Body of pancreas (tissue), 4 donors: ENCODE data around the gene TNIP1. TPM values are rescaled to one million over a fixed set of nuclear protein-coding genes. Genes with fewer than 3 reads are reported as not detected.

Source experiments
- ATAC-seq: fragments of 150-250 bp; one replicate; pipeline ENCODE4 v1.9.1; 2016
- DNase-seq, 4 donors: peaks; one replicate each; pipeline ENCODE4 v3.0.0-alpha.2; 2019
- H3K27ac ChIP-seq, 4 donors: fragments of 200-600 bp; sonication (generic); 1 replicate in 3 of 4; 2 replicates in 1 of 4; pipeline versions ENCODE4 v1.5.1 to v1.6.1; 2016 to 2019; ENCODE audit warnings: mild to moderate bottlenecking in 1 of 4, mixed read lengths in 1 of 4, moderate library complexity in 1 of 4
- H3K27me3 ChIP-seq, 2 donors: fragments of 200-600 bp; sonication (generic); one replicate each; pipeline ENCODE4 v1.6.0; 2016; ENCODE audit warnings: mild to moderate bottlenecking in 1 of 2
- H3K36me3 ChIP-seq, 2 donors: fragments of 200-600 bp; sonication (generic); replicated peaks in 1 of 2; 2 replicates each; pipeline ENCODE4 v1.5.1; 2016; ENCODE audit warnings: low read depth in 2 of 2; ENCODE audit not compliant: insufficient read depth in 1 of 2
- H3K4me1 ChIP-seq: fragments of 200-600 bp; sonication (generic); one replicate; pipeline ENCODE4 v1.6.0; 2016
- H3K4me3 ChIP-seq, 2 donors: fragments of 200-600 bp; sonication (generic); 1 replicate in 1 of 2; 2 replicates in 1 of 2; pipeline ENCODE4 v1.5.1; 2016 to 2019
- H3K9me3 ChIP-seq, 3 donors: fragments of 200-600 bp; sonication (generic); 1 replicate in 2 of 3; 2 replicates in 1 of 3; pipeline ENCODE4 v1.5.1; 2016
- CTCF ChIP-seq, 7 experiments: fragments of 450-650 bp in 4 of 7; fragments of 200-600 bp in 3 of 7; sonication (generic) in 3 of 7; IDR thresholded peaks; one replicate each; pipeline ENCODE4 v1.5.1; 2016 to 2019; ENCODE audit warnings: antibody characterized with exemption in 7 of 7
- POLR2A ChIP-seq, 3 donors: fragments of 450-650 bp; IDR thresholded peaks; one replicate each; pipeline ENCODE4 v1.6.1; 2016; ENCODE audit warnings: antibody characterized with exemption in 3 of 3, mild to moderate bottlenecking in 2 of 3
- WGBS, 2 donors: methylation state at CpG; one replicate each; pipeline ENCODE4 v1.1.5; 2017; 5-methylcytosine and 5-hydroxymethylcytosine counted together
- intact Hi-C: fragments of 100-400 bp; cut with DNase I; formaldehyde crosslinking; loops from one replicate; pipeline ENCODE4 v1.15.1; 2023
- total RNA-seq, 2 donors: library from RNA; depleted of rRNA; stranded (reverse); fragments of >200 nt; gene quantifications; one replicate each; pipeline ENCODE4 v1.1.0, GENCODE V29; 2016

Gene TNIP1
- total RNA-seq, 2 donors from 2014 or later: 89.3 to 111 TPM

- 77 to 96% methylated on average over 4 to 5 of the region's 5 CpGs for WGBS, 2 donors
- no peak overlapping the region for H3K27ac ChIP-seq
- intact Hi-C loops: loop anchor here (5.0 kb wide), 1 partner anchor 35 kb away; no protein-coding TSS in a partner anchor
- no peak for ATAC-seq
- H3K36me3 ChIP-seq: no peaks in the 10 kb centered on the region
- no peaks in the 10 kb centered on the region for H3K27me3 ChIP-seq
- peaks cover 78% of the 10 kb centered on the region for H3K4me1 ChIP-seq
- no peaks in the 10 kb centered on the region for H3K9me3 ChIP-seq
- TF ChIP-seq CTCF (IDR thresholded peaks at IDR 0.05) (no peak), POLR2A (IDR thresholded peaks at IDR 0.05) (no peak)
- no peak for DNase-seq
- H3K4me3 ChIP-seq: no peak overlapping the region
These were observed 8.2 kb downstream of the TNIP1 start for GRCh38 chr5:151072630-151073025.

GRCh38 chr5:151071848-151072629, 8.8 kb downstream of the TNIP1 start:
- no peak overlapping the region for H3K27ac ChIP-seq
- intact Hi-C loops: loop anchor here (5.0 kb wide), 1 partner anchor 35 kb away; no protein-coding TSS in a partner anchor
- ATAC-seq (no peak), DNase-seq (no peak)
- TF ChIP-seq CTCF (IDR thresholded peaks at IDR 0.05) (no peak), POLR2A (IDR thresholded peaks at IDR 0.05) (no peak)
- no peaks in the 10 kb centered on the region for H3K36me3 ChIP-seq
- no peaks in the 10 kb centered on the region for H3K27me3 ChIP-seq
- peaks cover 74% of the 10 kb centered on the region for H3K4me1 ChIP-seq
- H3K4me3 ChIP-seq: no peak overlapping the region
- no peaks in the 10 kb centered on the region for H3K9me3 ChIP-seq
- 80 to 85% methylated on average over 8 to 10 of the region's 10 CpGs for WGBS, 2 donors

GRCh38 chr5:151071021-151071420, 9.8 kb downstream of the TNIP1 start:
- Histone ChIP-seq H3K4me1 (peaks cover 64% of the 10 kb centered on the region), H3K4me3 (no peak overlapping the region)
- 96 to 97% methylated on average over 4 of the region's 4 CpGs for WGBS, 2 donors

GRCh38 chr5:151070449-151070848, 10.4 kb downstream of the TNIP1 start:
- H3K27me3 ChIP-seq: no peaks in the 10 kb centered on the region
- no peak for DNase-seq
- H3K4me3 ChIP-seq: no peak overlapping the region
- H3K27ac ChIP-seq: no peak overlapping the region
- no peak for ATAC-seq
- H3K4me1 ChIP-seq: peaks cover 58% of the 10 kb centered on the region
- H3K36me3 ChIP-seq: no peaks in the 10 kb centered on the region
- TF ChIP-seq POLR2A (IDR thresholded peaks at IDR 0.05) (no peak), CTCF (IDR thresholded peaks at IDR 0.05) (no peak)
- H3K9me3 ChIP-seq: no peaks in the 10 kb centered on the region
- intact Hi-C loops: loop anchor here (5.0 kb wide), 1 partner anchor 37 kb away; no protein-coding TSS in a partner anchor
- WGBS, 2 donors: 76 to 85% methylated on average over 2 of the region's 2 CpGs

More at GRCh38 chr5:151071021-151071420, 9.8 kb downstream of the TNIP1 start:
- no peaks in the 10 kb centered on the region for H3K36me3 ChIP-seq
- intact Hi-C loops: loop anchor here (5.0 kb wide), 1 partner anchor 36 kb away; no protein-coding TSS in a partner anchor
- DNase-seq (no peak), ATAC-seq (no peak)
- H3K27me3 ChIP-seq: no peaks in the 10 kb centered on the region
- H3K9me3 ChIP-seq: no peaks in the 10 kb centered on the region
- no peak overlapping the region for H3K27ac ChIP-seq
- TF ChIP-seq POLR2A (IDR thresholded peaks at IDR 0.05): no peak
- no peak for TF ChIP-seq CTCF (IDR thresholded peaks at IDR 0.05)
